ENCODE data around the gene RIN3.
A peak's percentile ranks its signal among the peaks of the same experiment; 100 is the strongest.

Gene RIN3

GRCh38 chr14:92628636-92629035 lies 115.1 kb downstream of the RIN3 start:
- peaks cover 5% of the 10 kb centered on the region for H3K4me1 Mint-ChIP-seq
- H3K36me3 Mint-ChIP-seq (ENCODE audit: low read depth) = no peaks in the 10 kb centered on the region
- H3K9me3 Mint-ChIP-seq = peaks cover 24% of the 10 kb centered on the region

GRCh38 chr14:92630367-92630766 lies 116.8 kb downstream of the RIN3 start:
- peaks cover 24% of the 10 kb centered on the region for H3K9me3 Mint-ChIP-seq
- H3K36me3 Mint-ChIP-seq (ENCODE audit: low read depth) = no peaks in the 10 kb centered on the region
- H3K27ac Mint-ChIP-seq = no peak overlapping the region
- DNase-seq = no peak
- peaks cover 5% of the 10 kb centered on the region for H3K4me1 Mint-ChIP-seq
- TF ChIP-seq CTCF (IDR thresholded peaks at IDR 0.05) = no peak
- H3K4me3 Mint-ChIP-seq = no peak overlapping the region
- H3K27me3 Mint-ChIP-seq (ENCODE audit: low read depth, poor library complexity) = peaks cover 11% of the 10 kb centered on the region

More at GRCh38 chr14:92628636-92629035, 115.1 kb downstream of the RIN3 start:
- H3K27me3 Mint-ChIP-seq (ENCODE audit: low read depth, poor library complexity) = peaks cover 11% of the 10 kb centered on the region
- H3K4me3 Mint-ChIP-seq = no peak overlapping the region
- no peak for DNase-seq
- no peak for TF ChIP-seq CTCF (IDR thresholded peaks at IDR 0.05)
- H3K27ac Mint-ChIP-seq = no peak overlapping the region

- Mint-ChIP-seq H3K9me3 (peaks cover 20% of the 10 kb centered on the region), H3K36me3 (ENCODE audit: low read depth) (no peaks in the 10 kb centered on the region), H3K27me3 (ENCODE audit: low read depth, poor library complexity) (peaks cover 11% of the 10 kb centered on the region), H3K27ac (no peak overlapping the region), H3K4me1 (peaks cover 5% of the 10 kb centered on the region), H3K4me3 (no peak overlapping the region)
- no peak for DNase-seq
- no peak for TF ChIP-seq CTCF (IDR thresholded peaks at IDR 0.05)
Observed at GRCh38 chr14:92631098-92631497, 117.5 kb downstream of the RIN3 start.

GRCh38 chr14:92632546-92633273 lies 119.1 kb downstream of the RIN3 start:
- peaks cover 8% of the 10 kb centered on the region for H3K27me3 Mint-ChIP-seq (ENCODE audit: low read depth, poor library complexity)
- TF ChIP-seq CTCF (IDR thresholded peaks at IDR 0.05) = no peak
- peaks cover 9% of the 10 kb centered on the region for H3K9me3 Mint-ChIP-seq
- peak overlapping the region; percentile 62 for H3K27ac Mint-ChIP-seq
- DNase-seq = no peak
- no peaks in the 10 kb centered on the region for H3K36me3 Mint-ChIP-seq (ENCODE audit: low read depth)
- no peak overlapping the region for H3K4me3 Mint-ChIP-seq
- peaks cover 5% of the 10 kb centered on the region for H3K4me1 Mint-ChIP-seq

GRCh38 chr14:92633274-92633616 lies 119.7 kb downstream of the RIN3 start:
- no peak overlapping the region for H3K4me3 Mint-ChIP-seq
- H3K27me3 Mint-ChIP-seq (ENCODE audit: low read depth, poor library complexity) = peaks cover 8% of the 10 kb centered on the region

More at GRCh38 chr14:92633274-92633616, 119.7 kb downstream of the RIN3 start:
- Mint-ChIP-seq H3K36me3 (ENCODE audit: low read depth) (no peaks in the 10 kb centered on the region), H3K9me3 (peaks cover 4% of the 10 kb centered on the region), H3K4me1 (peaks cover 5% of the 10 kb centered on the region), H3K27ac (peak overlapping the region; percentile 62)
- no peak for TF ChIP-seq CTCF (IDR thresholded peaks at IDR 0.05)
- DNase-seq = no peak
